HepG2 (cell line): ENCODE measurements around the gene CCDC30. TPM values are rescaled to one million over a fixed set of nuclear protein-coding genes. Genes with fewer than 3 reads are reported as not detected.

ENCODE experiments used
- ATAC-seq: fragments of 200-7000 bp; cut with Tn5 transposase; 3 replicates; pipeline ENCODE4 v1.9.1; 2020; ENCODE audit warnings: mild to moderate bottlenecking, moderate library complexity
- BruUV-seq: library from RNA; stranded (reverse); fragments of 400-500 nt; replicated peaks from 2 replicates; lab custom pipeline; 2021; lab: Mats Ljungman, UMichigan
- CTCF ChIA-PET: fragments of 300-600 bp; formaldehyde crosslinking; extraction: SDS; loops from one replicate; lab custom pipeline; 2021; ENCODE audit warnings: low total read pairs, inconsistent platforms, low intra/inter-chr PET ratio; lab: Yijun Ruan, JAX
- POLR2A ChIA-PET: fragments of 350-600 bp; sonication (Branson Sonifier 250); formaldehyde crosslinking; loops from one replicate; lab custom pipeline; 2020; ENCODE audit warnings: antibody characterized with exemption, inconsistent platforms; lab: Yijun Ruan, JAX
- DNase-seq: peaks from one replicate; pipeline ENCODE4 v3.0.0-alpha.2; 2015; ENCODE audit warnings: low spot score
- FAIRE-seq: peaks from 3 replicates; lab custom pipeline; 2011; peaks lifted over from hg19 to GRCh38; lab: Jason Lieb, UNC
- H2AFZ ChIP-seq: one replicate; pipeline ENCODE4 v1.6.1; 2011; ENCODE audit warnings: low read length, inconsistent platforms
- H3K27ac ChIP-seq: fragments of 300-600 bp; 3 replicates; pipeline ENCODE4 v1.8.0; 2011; ENCODE audit warnings: mixed run types, mild to moderate bottlenecking, mixed read lengths, low read length, inconsistent platforms; ENCODE audit not compliant: insufficient read depth; ENCODE audit errors: extremely low read length
- H3K27me3 ChIP-seq, 2 experiments: fragments of 200-600 bp in 1 of 2; 2 replicates in 1 of 2; 3 replicates in 1 of 2; pipeline versions ENCODE4 v1.6.0 to v1.8.0; 2011; ENCODE audit warnings: low read length in 2 of 2, mild to moderate bottlenecking in 2 of 2, moderate library complexity in 2 of 2, inconsistent platforms in 1 of 2; ENCODE audit not compliant: insufficient read depth in 2 of 2, control insufficient read depth in 1 of 2
- H3K36me3 ChIP-seq, 2 experiments: fragments of 200-600 bp in 1 of 2; replicated peaks in 1 of 2; 2 replicates in 1 of 2; 3 replicates in 1 of 2; pipeline versions ENCODE4 v1.5.1 to v1.8.0; 2011; ENCODE audit warnings: low read length in 2 of 2, inconsistent platforms in 1 of 2; ENCODE audit not compliant: insufficient read depth in 2 of 2, control insufficient read depth in 1 of 2
- H3K4me1 ChIP-seq: 2 replicates; pipeline ENCODE4 v1.5.1; 2012; ENCODE audit warnings: low read length, inconsistent platforms; ENCODE audit not compliant: insufficient read depth
- H3K4me2 ChIP-seq: 2 replicates; pipeline ENCODE4 v1.6.0; 2011; ENCODE audit warnings: low read depth, low read length, inconsistent platforms
- H3K4me3 ChIP-seq, 3 experiments: fragments of 200-600 bp in 1 of 3; sonication (generic), shearing (Covaris generic) in 1 of 3; replicated peaks in 1 of 3; 2 replicates each; pipeline ENCODE4 v1.5.1; 2011 to 2016; ENCODE audit warnings: low read length in 3 of 3, inconsistent platforms in 2 of 3, low read depth in 2 of 3, mild to moderate bottlenecking in 2 of 3, control low read depth in 1 of 3, mixed read lengths in 1 of 3; ENCODE audit not compliant: insufficient read depth in 1 of 3
- H3K79me2 ChIP-seq: one replicate; pipeline ENCODE4 v1.6.1; 2011; ENCODE audit warnings: low read length, inconsistent platforms; ENCODE audit not compliant: insufficient read depth
- H3K9ac ChIP-seq: 2 replicates; pipeline ENCODE4 v1.6.0; 2011; ENCODE audit warnings: mild to moderate bottlenecking, low read depth, low read length, inconsistent platforms; ENCODE audit not compliant: insufficient read depth
- H3K9me3 ChIP-seq: 2 replicates; pipeline ENCODE4 v1.5.1; 2012; ENCODE audit warnings: mild to moderate bottlenecking, low read length
- H4K20me1 ChIP-seq: 2 replicates; pipeline ENCODE4 v1.6.0; 2011; ENCODE audit warnings: inconsistent platforms, mild to moderate bottlenecking, low read length, moderate library complexity; ENCODE audit not compliant: insufficient read depth
- ETV5 ChIP-seq: IDR thresholded peaks from 2 replicates; pipeline ENCODE4 v1.6.1; 2018; ENCODE audit warnings: missing biosample characterization, missing genetic modification reagents, inconsistent platforms, borderline replicate concordance
- FOXO1 ChIP-seq: sonication (generic); formaldehyde crosslinking; IDR thresholded peaks from 2 replicates; pipeline ENCODE4 v1.4.0; 2020; ENCODE audit warnings: missing genetic modification reagents
- KIAA2018 ChIP-seq: sonication (generic); formaldehyde crosslinking; IDR thresholded peaks from 2 replicates; pipeline ENCODE4 v1.5.0; 2020; ENCODE audit warnings: mild to moderate bottlenecking, missing genetic modification reagents, borderline replicate concordance
- MTA1 ChIP-seq: sonication (generic); formaldehyde crosslinking; IDR thresholded peaks from 2 replicates; pipeline ENCODE4 v1.4.0; 2020; ENCODE audit warnings: missing genetic modification reagents, mild to moderate bottlenecking, borderline replicate concordance
- RXRA ChIP-seq: sonication (generic); formaldehyde crosslinking; IDR thresholded peaks from 2 replicates; pipeline ENCODE4 v1.5.1; 2020; ENCODE audit warnings: missing genetic modification reagents
- TBL1XR1 ChIP-seq: fragments of 150-350 bp; IDR thresholded peaks from 2 replicates; pipeline ENCODE4 v1.6.1; 2014; ENCODE audit warnings: borderline replicate concordance, low read length; ENCODE audit not compliant: partially characterized antibody
- ZFX ChIP-seq: sonication (generic); formaldehyde crosslinking; IDR thresholded peaks from 2 replicates; pipeline ENCODE4 v1.4.0; 2020; ENCODE audit warnings: mild to moderate bottlenecking, low read depth, missing genetic modification reagents, moderate library complexity
- ZNF12 ChIP-seq: sonication (generic); formaldehyde crosslinking; IDR thresholded peaks from 2 replicates; pipeline ENCODE4 v1.5.0; 2020; ENCODE audit warnings: missing genetic modification reagents
- ZNF570 ChIP-seq: sonication (generic); formaldehyde crosslinking; IDR thresholded peaks from 2 replicates; pipeline ENCODE4 v1.4.0; 2020; ENCODE audit warnings: mild to moderate bottlenecking, missing genetic modification reagents, borderline replicate concordance
- ZNF749 ChIP-seq: sonication (generic); formaldehyde crosslinking; IDR thresholded peaks from 2 replicates; pipeline ENCODE4 v1.8.0; 2022; ENCODE audit warnings: mild to moderate bottlenecking, missing genetic modification reagents, moderate library complexity, borderline replicate concordance
- WGBS: methylation state at CpG from one replicate; pipeline ENCODE4 v1.1.6; 2017; ENCODE audit warnings: low lambda C conversion rate; 5-methylcytosine and 5-hydroxymethylcytosine counted together
- in situ Hi-C: cut with HindIII; loops from 2 replicates; pipeline ENCODE4 v1.10.0; 2017; ENCODE audit warnings: low pct_unique_long_range_greater_than_20kb; ENCODE audit not compliant: extremely low pct_ligation_motif_present
- intact Hi-C: fragments of 100-400 bp; cut with micrococcal nuclease; formaldehyde crosslinking; loops from one replicate; pipeline ENCODE4 v1.10.0; 2022; ENCODE audit not compliant: unreplicated experiment
- polyA plus RNA-seq, 8 experiments: library from polyadenylated mRNA; depleted of rRNA in 3 of 8; stranded (reverse) in 7 of 8; unstranded in 1 of 8; fragments of >200 nt; fragmentation: Illumina TruSeq in 4 of 8; extraction: Trizol in 4 of 8; gene quantifications; 2 replicates each; pipeline versions ENCODE4 v1.2.1 to v1.2.3, GENCODE V29; 2011 to 2016; ENCODE audit warnings: low read depth in 4 of 8, missing spikeins in 1 of 8, mixed read lengths in 1 of 8; ENCODE audit not compliant: insufficient read depth in 1 of 8
- total RNA-seq, 5 experiments: library from RNA; depleted of rRNA; stranded (reverse); fragments of >200 nt; fragmentation: Illumina TruSeq; extraction: Trizol; gene quantifications; 2 replicates each; pipeline ENCODE4 v1.2.3, GENCODE V29; 2016; ENCODE audit warnings: low read depth in 1 of 5
- TF ChIP-seq, protein P1 (sequence below): sonication (generic); formaldehyde crosslinking; IDR thresholded peaks from 2 replicates; pipeline ENCODE4 v1.4.0; 2020; ENCODE audit warnings: missing genetic modification reagents, borderline replicate concordance

CCDC30 gene
- total and polyA plus RNA-seq, 2 of the 13 experiments (the other 11 are each of a cell fraction or from before 2014, with no cell fraction given) = 0.25 to 0.77 TPM

GRCh38 chr1:42658877-42659337 is 195.8 kb downstream of the CCDC30 start:
- peaks cover 30% of the 10 kb centered on the region for H3K79me2 ChIP-seq
- H3K4me3 ChIP-seq = peak overlapping the region; percentile 74 to 98 (median 94)
- H3K27ac ChIP-seq = peak overlapping the region; percentile 82
- peak overlapping the region; percentile 80 for H3K9ac ChIP-seq
- ChIA-PET POLR2A (interaction anchor here (1.2 to 2.4 kb wide), 3 partner anchors 17 to 87 kb away, joined by 4 to 51 read pairs (median 4); partner anchors contain the start of gene YBX1), CTCF (no interaction called here)
- peaks cover 3 to 13% of the 10 kb centered on the region in 2 experiments; a peak in 4 of 5 replicates for H3K36me3 ChIP-seq
- H2AFZ ChIP-seq = peak overlapping the region; percentile 30
- peak; percentile 38 for ATAC-seq
- no peak for DNase-seq
- 0% methylated on average over 10 of the region's 20 CpGs for WGBS
- H3K4me1 ChIP-seq = peaks cover 38% of the 10 kb centered on the region
- in situ Hi-C loops (no loop called here), intact Hi-C loops (loop anchor here (2.0 kb wide), 1 partner anchor 24 kb away; the partner anchor contains the start of gene YBX1)
- peak overlapping the region; percentile 97 for H3K4me2 ChIP-seq
- FAIRE-seq = no peak
- no peaks in the 10 kb centered on the region for H3K9me3 ChIP-seq
- no TSS peak for BruUV-seq
- no peaks in the 10 kb centered on the region for H4K20me1 ChIP-seq
- peaks cover 0 to 4% of the 10 kb centered on the region in 2 experiments; a peak in 1 of 5 replicates for H3K27me3 ChIP-seq
- no peak for TF ChIP-seq TBL1XR1
- TF ChIP-seq MTA1 (CRISPR knock-in tag) = no peak
- 0 out of 2 replicates have a peak, but pooled peaks have one; percentile 6 for TF ChIP-seq ZNF749 (CRISPR knock-in tag)
- TF ChIP-seq FOXO1 (CRISPR knock-in tag) = no peak
- TF ChIP-seq RXRA = no peak
- no peak for TF ChIP-seq ZFX (CRISPR knock-in tag)
- no peak for TF ChIP-seq ZNF570 (CRISPR knock-in tag)
- TF ChIP-seq, protein P1, sequence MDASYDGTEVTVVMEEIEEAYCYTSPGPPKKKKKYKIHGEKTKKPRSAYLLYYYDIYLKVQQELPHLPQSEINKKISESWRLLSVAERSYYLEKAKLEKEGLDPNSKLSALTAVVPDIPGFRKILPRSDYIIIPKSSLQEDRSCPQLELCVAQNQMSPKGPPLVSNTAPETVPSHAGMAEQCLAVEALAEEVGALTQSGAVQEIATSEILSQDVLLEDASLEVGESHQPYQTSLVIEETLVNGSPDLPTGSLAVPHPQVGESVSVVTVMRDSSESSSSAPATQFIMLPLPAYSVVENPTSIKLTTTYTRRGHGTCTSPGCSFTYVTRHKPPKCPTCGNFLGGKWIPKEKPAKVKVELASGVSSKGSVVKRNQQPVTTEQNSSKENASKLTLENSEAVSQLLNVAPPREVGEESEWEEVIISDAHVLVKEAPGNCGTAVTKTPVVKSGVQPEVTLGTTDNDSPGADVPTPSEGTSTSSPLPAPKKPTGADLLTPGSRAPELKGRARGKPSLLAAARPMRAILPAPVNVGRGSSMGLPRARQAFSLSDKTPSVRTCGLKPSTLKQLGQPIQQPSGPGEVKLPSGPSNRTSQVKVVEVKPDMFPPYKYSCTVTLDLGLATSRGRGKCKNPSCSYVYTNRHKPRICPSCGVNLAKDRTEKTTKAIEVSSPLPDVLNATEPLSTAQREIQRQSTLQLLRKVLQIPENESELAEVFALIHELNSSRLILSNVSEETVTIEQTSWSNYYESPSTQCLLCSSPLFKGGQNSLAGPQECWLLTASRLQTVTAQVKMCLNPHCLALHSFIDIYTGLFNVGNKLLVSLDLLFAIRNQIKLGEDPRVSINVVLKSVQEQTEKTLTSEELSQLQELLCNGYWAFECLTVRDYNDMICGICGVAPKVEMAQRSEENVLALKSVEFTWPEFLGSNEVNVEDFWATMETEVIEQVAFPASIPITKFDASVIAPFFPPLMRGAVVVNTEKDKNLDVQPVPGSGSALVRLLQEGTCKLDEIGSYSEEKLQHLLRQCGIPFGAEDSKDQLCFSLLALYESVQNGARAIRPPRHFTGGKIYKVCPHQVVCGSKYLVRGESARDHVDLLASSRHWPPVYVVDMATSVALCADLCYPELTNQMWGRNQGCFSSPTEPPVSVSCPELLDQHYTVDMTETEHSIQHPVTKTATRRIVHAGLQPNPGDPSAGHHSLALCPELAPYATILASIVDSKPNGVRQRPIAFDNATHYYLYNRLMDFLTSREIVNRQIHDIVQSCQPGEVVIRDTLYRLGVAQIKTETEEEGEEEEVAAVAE = no peak
- TF ChIP-seq ZNF12 (CRISPR knock-in tag) = no peak
- no peak for TF ChIP-seq KIAA2018 (CRISPR knock-in tag)
- no peak for TF ChIP-seq ETV5
